CD8-positive, alpha-beta memory T cell (primary cell): ENCODE measurements around the gene ZNF266. TPM values are rescaled to one million over a fixed set of nuclear protein-coding genes. Genes with fewer than 3 reads are reported as not detected.

ENCODE experiments used
- CTCF ChIA-PET: fragments of 350-600 bp; sonication (Branson Sonifier 250); formaldehyde crosslinking; loops from one replicate; lab custom pipeline; 2021; ENCODE audit warnings: antibody characterized with exemption; lab: Charles Lee
- POLR2A ChIA-PET: fragments of 350-600 bp; sonication (Branson Sonifier 250); formaldehyde crosslinking; loops from one replicate; lab custom pipeline; 2021; ENCODE audit warnings: antibody characterized with exemption; lab: Charles Lee
- DNase-seq, 5 donors: peaks; one replicate each; pipeline versions ENCODE4 v3.0.0 to v3.0.0-alpha.2; 2020 to 2022; ENCODE audit warnings: mixed read lengths in 1 of 5
- H3K27ac ChIP-seq: one replicate; pipeline ENCODE4 v1.7.0; 2013; ENCODE audit warnings: low read depth, mild to moderate bottlenecking, low read length, moderate library complexity
- H3K27me3 ChIP-seq: 2 replicates; pipeline ENCODE4 v1.7.0; 2013; ENCODE audit warnings: low read length, mild to moderate bottlenecking; ENCODE audit not compliant: insufficient read depth, poor library complexity, severe bottlenecking
- H3K36me3 ChIP-seq: 2 replicates; pipeline ENCODE4 v1.7.0; 2013; ENCODE audit warnings: mild to moderate bottlenecking, low read length, moderate library complexity; ENCODE audit not compliant: insufficient read depth
- H3K4me1 ChIP-seq: 2 replicates; pipeline ENCODE4 v1.7.0; 2013; ENCODE audit warnings: mild to moderate bottlenecking, low read length, moderate library complexity; ENCODE audit not compliant: insufficient read depth
- H3K4me3 ChIP-seq: 2 replicates; pipeline ENCODE4 v1.7.0; 2013; ENCODE audit warnings: mild to moderate bottlenecking, low read length
- H3K9me3 ChIP-seq: 2 replicates; pipeline ENCODE4 v1.7.0; 2013; ENCODE audit warnings: mild to moderate bottlenecking, low read length
- H3K27ac Mint-ChIP-seq, 8 donors: one replicate each; pipeline ENCODE4 v1.8.0; 2020 to 2021; ENCODE audit warnings: mixed read lengths in 8 of 8, mild to moderate bottlenecking in 6 of 8, inconsistent platforms in 3 of 8, moderate library complexity in 3 of 8
- H3K27me3 Mint-ChIP-seq, 2 donors: one replicate each; pipeline ENCODE4 v1.8.0; 2020 to 2021; ENCODE audit warnings: mixed read lengths in 2 of 2, mild to moderate bottlenecking in 1 of 2, moderate library complexity in 1 of 2
- H3K36me3 Mint-ChIP-seq, 3 donors: one replicate each; pipeline ENCODE4 v1.8.0; 2020 to 2021; ENCODE audit warnings: mixed read lengths in 3 of 3, inconsistent platforms in 1 of 3, mild to moderate bottlenecking in 1 of 3
- H3K4me1 Mint-ChIP-seq, 3 donors: one replicate each; pipeline ENCODE4 v1.8.0; 2020 to 2021; ENCODE audit warnings: mixed read lengths in 3 of 3, inconsistent platforms in 1 of 3, mild to moderate bottlenecking in 1 of 3
- H3K4me3 Mint-ChIP-seq, 7 donors: one replicate each; pipeline ENCODE4 v1.8.0; 2020 to 2021; ENCODE audit warnings: mixed read lengths in 7 of 7, mild to moderate bottlenecking in 6 of 7, moderate library complexity in 4 of 7, inconsistent platforms in 2 of 7
- H3K9me3 Mint-ChIP-seq, 5 donors: one replicate each; pipeline ENCODE4 v1.8.0; 2020 to 2022; ENCODE audit warnings: mixed read lengths in 5 of 5, mild to moderate bottlenecking in 3 of 5, moderate library complexity in 2 of 5, inconsistent platforms in 1 of 5
- polyA plus RNA-seq: library from polyadenylated mRNA; unstranded; fragments of 300-500 nt; fragmentation: Illumina TruSeq; gene quantifications from one replicate; pipeline ENCODE4 v1.2.3, GENCODE V29; 2021
- total RNA-seq, 2 experiments: library from RNA; stranded (reverse); gene quantifications; one replicate each; pipeline ENCODE4 v1.2.3, GENCODE V29; 2021

ZNF266 gene
- 10 to 100 TPM; 34.7 to 35.6 TPM for total RNA-seq
- 18.6 TPM for polyA plus RNA-seq

DNA sequence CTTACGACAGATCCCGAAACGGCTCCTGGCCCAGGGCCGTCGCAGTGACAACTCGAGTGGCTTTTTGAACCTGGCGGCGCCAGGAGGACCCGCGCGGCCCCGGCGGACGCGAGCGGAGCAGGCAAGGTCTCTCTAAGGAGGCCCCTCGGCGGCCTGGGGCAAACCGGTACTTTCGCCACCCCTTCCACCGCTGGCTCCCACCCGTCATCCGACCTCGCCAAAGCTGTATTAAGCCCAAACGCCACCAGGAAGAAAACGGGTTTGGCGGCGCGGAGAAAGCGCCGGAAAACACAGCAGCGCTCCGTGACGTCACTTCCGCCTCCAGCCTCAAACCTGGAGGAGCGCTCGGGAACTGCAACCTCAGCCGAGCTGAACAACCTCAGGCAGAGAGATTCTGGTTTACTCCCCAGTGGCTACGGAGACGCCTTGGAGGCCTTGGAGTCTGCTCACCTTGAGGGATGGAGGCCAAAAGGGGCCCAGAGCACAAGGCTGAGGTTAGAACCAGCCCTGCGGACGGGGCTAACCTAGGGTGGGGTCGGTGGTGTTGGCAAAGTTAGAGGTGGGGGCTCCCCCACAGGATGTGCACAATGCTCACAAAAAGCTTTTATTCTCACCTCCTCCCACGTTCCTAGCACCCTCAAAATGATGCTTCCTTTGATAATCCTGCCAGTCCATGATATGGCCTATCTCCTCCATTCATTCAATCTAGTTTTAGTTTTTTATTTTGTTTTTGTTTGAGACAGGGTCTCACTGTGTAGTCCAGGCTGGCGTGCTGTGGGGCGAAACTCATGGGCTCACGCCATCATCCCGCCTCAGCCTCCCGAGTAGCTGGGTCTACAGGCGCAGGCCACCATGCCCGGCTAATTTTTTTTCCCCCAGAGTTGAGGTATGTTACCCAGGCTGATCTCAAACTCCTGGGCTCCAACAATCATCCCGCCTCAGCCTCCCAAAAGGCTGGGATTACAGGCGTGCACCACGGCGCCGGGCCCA, at the start of gene ZNF266:
Gene ZNF266 (minus strand): TSS at position 295 of the 990 bp plus-strand sequence. CDS start 15,484 bp downstream, outside the sequence.
- Mint-ChIP-seq H3K4me3 (peak within 1 kb of the TSS; percentile 94 to 98 (median 96)), H3K9me3 (peaks cover 0 to 2% (median 0%) of the 10 kb centered on the region in 5 donors), H3K27ac (peak within 1 kb of the TSS; percentile 96 to 100 (median 98)), H3K27me3 (peaks cover 0 to 1% of the 10 kb centered on the region in 2 donors), H3K36me3 (peaks cover 14 to 46% (median 15%) of the 10 kb centered on the region in 3 donors), H3K4me1 (peaks cover 42 to 56% (median 55%) of the 10 kb centered on the region in 3 donors)
- Histone ChIP-seq H3K4me1 (peaks cover 33% of the 10 kb centered on the region), H3K36me3 (peaks cover 19% of the 10 kb centered on the region), H3K27me3 (no peaks in the 10 kb centered on the region), H3K4me3 (peak within 1 kb of the TSS; percentile 89), H3K9me3 (no peaks in the 10 kb centered on the region), H3K27ac (peak within 1 kb of the TSS; percentile 95)
- DNase-seq: peak; percentile 89 to 95 (median 91)
- POLR2A ChIA-PET: interaction anchor here (0.5 to 1.6 kb wide), 3 partner anchors 11 to 822 kb away, joined by 3 to 10 read pairs (median 4); no protein-coding TSS in a partner anchor
- CTCF ChIA-PET: interaction anchor here (0.6 to 1.5 kb wide), 4 partner anchors 12 to 149 kb away, joined by 3 to 6 read pairs (median 3); partner anchors contain the start of gene ZNF559

- ChIA-PET POLR2A (no interaction called here), CTCF (no interaction called here)
- H3K9me3 ChIP-seq: peaks cover 18% of the 10 kb centered on the region
- Mint-ChIP-seq H3K27ac (no peak overlapping the region), H3K36me3 (peaks cover 0 to 19% (median 5%) of the 10 kb centered on the region in 3 donors), H3K9me3 (peaks cover 22 to 71% (median 66%) of the 10 kb centered on the region in 5 donors), H3K27me3 (peaks cover 0 to 4% of the 10 kb centered on the region in 2 donors), H3K4me1 (no peaks in the 10 kb centered on the region), H3K4me3 (no peak overlapping the region)
- no peaks in the 10 kb centered on the region for H3K36me3 ChIP-seq
- H3K27ac ChIP-seq: no peak overlapping the region
- no peak for DNase-seq
- H3K4me3 ChIP-seq: no peak overlapping the region
- no peaks in the 10 kb centered on the region for H3K4me1 ChIP-seq
- H3K27me3 ChIP-seq: no peaks in the 10 kb centered on the region
Observed at GRCh38 chr19:9485140-9485539, 49.8 kb upstream of the ZNF266 start.

GRCh38 chr19:9474975-9475374, 39.6 kb upstream of the ZNF266 start:
- no peaks in the 10 kb centered on the region for H3K4me1 ChIP-seq
- no peaks in the 10 kb centered on the region for H3K27me3 ChIP-seq
- Mint-ChIP-seq H3K9me3 (peaks cover 30 to 60% (median 51%) of the 10 kb centered on the region in 5 donors), H3K27me3 (peaks cover 14% of the 10 kb centered on the region in 2 donors), H3K27ac (no peak overlapping the region), H3K4me3 (no peak overlapping the region), H3K36me3 (peaks cover 0 to 29% (median 0%) of the 10 kb centered on the region in 3 donors), H3K4me1 (no peaks in the 10 kb centered on the region)
- POLR2A ChIA-PET: no interaction called here
- DNase-seq: no peak
- CTCF ChIA-PET: no interaction called here
- H3K4me3 ChIP-seq: no peak overlapping the region
- no peak overlapping the region for H3K27ac ChIP-seq
- peaks cover 1% of the 10 kb centered on the region for H3K9me3 ChIP-seq
- no peaks in the 10 kb centered on the region for H3K36me3 ChIP-seq

- no peaks in the 10 kb centered on the region for H3K4me1 Mint-ChIP-seq
- CTCF ChIA-PET: no interaction called here
- no peak for DNase-seq
- peaks cover 0 to 30% (median 0%) of the 10 kb centered on the region in 3 donors for H3K36me3 Mint-ChIP-seq
- H3K27me3 Mint-ChIP-seq: peaks cover 11 to 13% of the 10 kb centered on the region in 2 donors
- no peak overlapping the region for H3K4me3 ChIP-seq
- H3K9me3 Mint-ChIP-seq: peaks cover 57 to 84% (median 76%) of the 10 kb centered on the region in 5 donors
- POLR2A ChIA-PET: no interaction called here
- H3K9me3 ChIP-seq: peaks cover 35% of the 10 kb centered on the region
- H3K27me3 ChIP-seq: no peaks in the 10 kb centered on the region
- no peaks in the 10 kb centered on the region for H3K4me1 ChIP-seq
- H3K27ac Mint-ChIP-seq: no peak overlapping the region
- no peak overlapping the region for H3K27ac ChIP-seq
- H3K4me3 Mint-ChIP-seq: no peak overlapping the region
- H3K36me3 ChIP-seq: no peaks in the 10 kb centered on the region
Observed at GRCh38 chr19:9467161-9467560, 31.8 kb upstream of the ZNF266 start.

GRCh38 chr19:9461938-9462337, 26.6 kb upstream of the ZNF266 start:
- peaks cover 0 to 48% (median 3%) of the 10 kb centered on the region in 3 donors for H3K36me3 Mint-ChIP-seq
- H3K9me3 Mint-ChIP-seq: peaks cover 57 to 80% (median 77%) of the 10 kb centered on the region in 5 donors
- H3K4me1 Mint-ChIP-seq: no peaks in the 10 kb centered on the region

DNA sequence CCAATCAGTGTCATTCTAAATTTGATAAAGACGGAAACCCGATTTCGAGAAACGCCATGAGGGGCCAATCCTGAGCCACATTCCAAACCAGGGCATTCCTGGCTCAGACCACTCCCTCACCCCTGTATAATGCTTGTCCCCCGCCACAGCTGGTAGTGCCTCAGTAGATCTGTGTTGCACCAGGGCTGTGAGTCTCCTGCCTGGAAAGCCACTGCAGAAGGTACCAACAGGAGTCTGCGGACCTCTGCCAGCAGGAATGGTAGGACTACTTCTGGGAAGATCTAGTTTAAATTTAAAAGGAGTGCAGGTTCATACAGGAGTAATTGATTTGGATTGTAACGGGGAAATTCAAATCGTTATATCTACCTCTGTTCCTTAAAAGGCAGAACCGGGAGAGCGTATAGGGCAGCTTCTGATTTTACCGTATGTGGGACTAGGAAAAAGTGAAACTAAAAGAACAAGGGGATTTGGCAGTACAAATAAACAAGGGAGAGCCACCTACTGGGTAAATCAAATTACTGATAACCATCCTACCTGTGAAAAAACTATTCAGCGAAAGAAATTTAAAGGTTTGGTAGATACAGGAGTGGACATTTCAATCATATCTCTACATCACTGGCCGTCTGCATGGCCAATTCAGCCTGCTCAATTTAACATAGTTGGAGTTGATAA, 20.8 kb upstream of the ZNF266 start:
- POLR2A ChIA-PET: no interaction called here
- H3K27ac Mint-ChIP-seq: no peak overlapping the region

More at GRCh38 chr19:9461938-9462337, 26.6 kb upstream of the ZNF266 start:
- ChIA-PET CTCF (no interaction called here), POLR2A (no interaction called here)
- Histone ChIP-seq H3K27ac (no peak overlapping the region), H3K4me3 (no peak overlapping the region), H3K9me3 (peaks cover 18% of the 10 kb centered on the region), H3K27me3 (no peaks in the 10 kb centered on the region), H3K36me3 (no peaks in the 10 kb centered on the region), H3K4me1 (no peaks in the 10 kb centered on the region)
- DNase-seq: no peak
- Mint-ChIP-seq H3K4me3 (no peak overlapping the region), H3K27ac (no peak overlapping the region), H3K27me3 (peaks cover 0 to 2% of the 10 kb centered on the region in 2 donors)

DNA sequence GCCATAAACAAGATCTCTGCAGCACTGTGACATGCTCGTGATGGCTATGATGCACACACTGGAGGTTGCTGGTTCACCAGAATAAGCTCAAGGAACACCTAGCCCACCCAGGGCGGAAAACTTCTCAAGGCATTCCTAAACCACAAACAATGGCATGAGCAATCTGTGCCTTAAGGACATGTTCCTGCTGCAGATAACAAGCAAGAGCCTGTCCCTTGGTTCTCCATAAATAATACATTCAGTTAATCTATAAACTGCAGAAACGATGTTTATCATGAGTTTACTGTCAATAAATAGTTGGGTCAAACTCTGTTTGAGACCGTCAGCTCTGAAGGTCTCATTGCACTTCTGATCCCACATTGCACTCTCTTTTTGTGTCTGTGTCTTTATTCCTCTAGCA, 18.6 kb upstream of the ZNF266 start:
- Histone ChIP-seq H3K4me3 (no peak overlapping the region), H3K36me3 (no peaks in the 10 kb centered on the region), H3K27me3 (no peaks in the 10 kb centered on the region), H3K27ac (no peak overlapping the region), H3K4me1 (no peaks in the 10 kb centered on the region), H3K9me3 (peaks cover 27% of the 10 kb centered on the region)
- H3K27ac Mint-ChIP-seq: no peak overlapping the region
- H3K4me3 Mint-ChIP-seq: no peak overlapping the region
- peaks cover 0 to 41% (median 1%) of the 10 kb centered on the region in 3 donors for H3K36me3 Mint-ChIP-seq
- H3K27me3 Mint-ChIP-seq: peaks cover 0 to 2% of the 10 kb centered on the region in 2 donors
- ChIA-PET CTCF (no interaction called here), POLR2A (no interaction called here)
- H3K4me1 Mint-ChIP-seq: peaks cover 0 to 4% (median 3%) of the 10 kb centered on the region in 3 donors
- DNase-seq: no peak
- peaks cover 37 to 77% (median 71%) of the 10 kb centered on the region in 5 donors for H3K9me3 Mint-ChIP-seq

More for the DNA sequence above, 20.8 kb upstream of the ZNF266 start:
- peak overlapping the region in 3 of 7 donors; percentile 8 to 32 (median 24) for H3K4me3 Mint-ChIP-seq
- peaks cover 0 to 4% (median 3%) of the 10 kb centered on the region in 3 donors for H3K4me1 Mint-ChIP-seq
- no peaks in the 10 kb centered on the region for H3K27me3 Mint-ChIP-seq
- Histone ChIP-seq H3K27me3 (no peaks in the 10 kb centered on the region), H3K36me3 (no peaks in the 10 kb centered on the region), H3K4me1 (no peaks in the 10 kb centered on the region), H3K27ac (no peak overlapping the region), H3K4me3 (no peak overlapping the region), H3K9me3 (peaks cover 19% of the 10 kb centered on the region)
- DNase-seq: no peak
- CTCF ChIA-PET: interaction anchor here (1.2 kb wide), 1 partner anchor 251 kb away, joined by 3 read pairs; no protein-coding TSS in a partner anchor
- H3K9me3 Mint-ChIP-seq: peaks cover 45 to 78% (median 75%) of the 10 kb centered on the region in 5 donors
- peaks cover 0 to 52% (median 0%) of the 10 kb centered on the region in 3 donors for H3K36me3 Mint-ChIP-seq
